ENCODE measurements around the gene PEPD.

The PEPD gene

GRCh38 chr19:33396701-33397535 lies 124.7 kb downstream of the PEPD start:
- TF ChIP-seq, protein P1, sequence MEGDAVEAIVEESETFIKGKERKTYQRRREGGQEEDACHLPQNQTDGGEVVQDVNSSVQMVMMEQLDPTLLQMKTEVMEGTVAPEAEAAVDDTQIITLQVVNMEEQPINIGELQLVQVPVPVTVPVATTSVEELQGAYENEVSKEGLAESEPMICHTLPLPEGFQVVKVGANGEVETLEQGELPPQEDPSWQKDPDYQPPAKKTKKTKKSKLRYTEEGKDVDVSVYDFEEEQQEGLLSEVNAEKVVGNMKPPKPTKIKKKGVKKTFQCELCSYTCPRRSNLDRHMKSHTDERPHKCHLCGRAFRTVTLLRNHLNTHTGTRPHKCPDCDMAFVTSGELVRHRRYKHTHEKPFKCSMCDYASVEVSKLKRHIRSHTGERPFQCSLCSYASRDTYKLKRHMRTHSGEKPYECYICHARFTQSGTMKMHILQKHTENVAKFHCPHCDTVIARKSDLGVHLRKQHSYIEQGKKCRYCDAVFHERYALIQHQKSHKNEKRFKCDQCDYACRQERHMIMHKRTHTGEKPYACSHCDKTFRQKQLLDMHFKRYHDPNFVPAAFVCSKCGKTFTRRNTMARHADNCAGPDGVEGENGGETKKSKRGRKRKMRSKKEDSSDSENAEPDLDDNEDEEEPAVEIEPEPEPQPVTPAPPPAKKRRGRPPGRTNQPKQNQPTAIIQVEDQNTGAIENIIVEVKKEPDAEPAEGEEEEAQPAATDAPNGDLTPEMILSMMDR (IDR thresholded peaks at IDR 0.05; ENCODE audit: borderline replicate concordance, insufficient read depth, low read depth, low read length) = no peak
- H3K4me3 ChIP-seq (ENCODE audit: low read depth, low read length) = no peak overlapping the region

- TF ChIP-seq, protein P1 (IDR thresholded peaks at IDR 0.05; ENCODE audit: borderline replicate concordance, insufficient read depth, low read depth, low read length) = no peak
- no peak overlapping the region for H3K4me3 ChIP-seq (ENCODE audit: low read depth, low read length)
These were observed 125.7 kb downstream of the PEPD start for GRCh38 chr19:33395561-33396550.

GRCh38 chr19:33394723-33395560 lies 126.6 kb downstream of the PEPD start:
- TF ChIP-seq, protein P1 (IDR thresholded peaks at IDR 0.05; ENCODE audit: borderline replicate concordance, insufficient read depth, low read depth, low read length) = no peak

GRCh38 chr19:33394006-33394722 lies 127.4 kb downstream of the PEPD start:
- H3K4me3 ChIP-seq (ENCODE audit: low read depth, low read length) = no peak overlapping the region
- TF ChIP-seq, protein P1 (IDR thresholded peaks at IDR 0.05; ENCODE audit: borderline replicate concordance, insufficient read depth, low read depth, low read length) = no peak

More at GRCh38 chr19:33394723-33395560, 126.6 kb downstream of the PEPD start:
- no peak overlapping the region for H3K4me3 ChIP-seq (ENCODE audit: low read depth, low read length)

DNA sequence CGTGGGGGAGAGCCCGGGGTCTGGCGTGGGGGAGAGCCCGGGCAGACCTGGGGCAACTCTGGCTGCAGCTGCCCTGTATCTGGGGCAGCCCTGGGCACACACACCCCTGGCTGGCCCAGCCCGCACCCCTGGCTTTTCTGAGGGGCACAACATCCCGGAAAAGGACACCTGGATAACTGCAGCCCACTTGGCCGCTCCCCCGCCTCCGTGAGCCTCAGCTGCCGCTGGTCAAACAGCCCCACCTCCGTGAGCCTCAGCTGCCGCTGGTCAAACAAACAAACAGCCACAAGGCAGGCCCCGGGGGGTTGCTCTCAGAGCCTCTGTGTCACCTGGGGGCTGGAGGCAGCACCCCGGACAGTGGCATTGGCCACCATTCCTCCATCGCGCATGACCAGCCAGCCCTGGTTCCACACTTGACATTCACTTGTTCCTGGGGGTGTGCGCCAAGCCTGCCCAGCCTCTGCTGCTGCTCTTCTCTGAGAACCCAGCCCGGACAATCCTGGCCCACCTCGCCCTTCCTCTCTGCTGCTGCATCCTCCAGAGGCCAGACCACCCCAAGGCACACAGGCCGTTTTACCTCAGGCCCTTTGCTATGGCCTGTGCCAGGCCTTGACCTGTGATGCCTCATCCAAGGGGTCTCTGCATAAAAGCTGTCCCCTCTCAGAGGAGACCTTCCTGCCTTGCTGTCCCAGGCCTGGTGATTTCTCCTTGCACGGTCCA lies 128.1 kb downstream of the PEPD start:
- TF ChIP-seq, protein P1 (IDR thresholded peaks at IDR 0.05; ENCODE audit: borderline replicate concordance, insufficient read depth, low read depth, low read length) = no peak
- no peak overlapping the region for H3K4me3 ChIP-seq (ENCODE audit: low read depth, low read length)

Data from GM12875 (cell line).